Liver (tissue), 3 donors: ENCODE measurements around the gene PHF20.

Experiments
- EGR1 ChIP-seq, 2 donors: IDR thresholded peaks; 2 replicates each; pipeline ENCODE4 v1.6.1; 2016 to 2018; ENCODE audit warnings: antibody characterized with exemption in 2 of 2, low read depth in 2 of 2
- FOXA2 ChIP-seq: IDR thresholded peaks from 2 replicates; pipeline ENCODE4 v1.6.1; 2016; ENCODE audit warnings: antibody characterized with exemption
- GABPA ChIP-seq, 2 donors: IDR thresholded peaks in 1 of 2; conservative IDR thresholded peaks in 1 of 2; 2 replicates each; pipeline ENCODE4 v1.6.1; 2016; ENCODE audit warnings: antibody characterized with exemption in 2 of 2, mild to moderate bottlenecking in 1 of 2, moderate library complexity in 1 of 2
- JUND ChIP-seq, 2 donors: IDR thresholded peaks; 2 replicates each; pipeline ENCODE4 v1.6.1; 2016; ENCODE audit warnings: antibody characterized with exemption in 2 of 2
- NR2F2 ChIP-seq: IDR thresholded peaks from 2 replicates; pipeline ENCODE4 v1.6.1; 2016; ENCODE audit warnings: antibody characterized with exemption
- RAD21 ChIP-seq, 2 donors: IDR thresholded peaks; 2 replicates each; pipeline ENCODE4 v1.6.1; 2016; ENCODE audit warnings: antibody characterized with exemption in 2 of 2, mild to moderate bottlenecking in 2 of 2
- RXRA ChIP-seq, 2 donors: IDR thresholded peaks; 2 replicates each; pipeline ENCODE4 v1.6.1; 2017 to 2018; ENCODE audit warnings: antibody characterized with exemption in 2 of 2, mild to moderate bottlenecking in 1 of 2
- SP1 ChIP-seq: IDR thresholded peaks from 2 replicates; pipeline ENCODE4 v1.6.1; 2018; ENCODE audit warnings: antibody characterized with exemption, mild to moderate bottlenecking
- TAF1 ChIP-seq: conservative IDR thresholded peaks from 2 replicates; pipeline ENCODE4 v1.6.1; 2016; ENCODE audit warnings: antibody characterized with exemption, mild to moderate bottlenecking
- TF ChIP-seq, protein P1 (sequence below): fragments of 150-350 bp; IDR thresholded peaks from 2 replicates; pipeline ENCODE4 v1.5.1; 2017; ENCODE audit warnings: improper control_type of control experiment, low read depth, low read length; ENCODE audit not compliant: missing input control
- TF ChIP-seq, protein P2 (sequence below): IDR thresholded peaks from 2 replicates; pipeline ENCODE4 v1.6.1; 2016; ENCODE audit warnings: antibody characterized with exemption
- TF ChIP-seq, protein P3 (sequence below): IDR thresholded peaks from 2 replicates; pipeline ENCODE4 v1.6.1; 2016; ENCODE audit warnings: antibody characterized with exemption, mild to moderate bottlenecking
- TF ChIP-seq, protein P4 (sequence below): IDR thresholded peaks from 2 replicates; pipeline ENCODE4 v1.6.1; 2016; ENCODE audit warnings: antibody characterized with exemption
- TF ChIP-seq, protein P5 (sequence below): IDR thresholded peaks from 2 replicates; pipeline ENCODE4 v1.6.1; 2016; ENCODE audit warnings: antibody characterized with exemption
- donor health status: healthy.
- donor health status: healthy.

DNA sequence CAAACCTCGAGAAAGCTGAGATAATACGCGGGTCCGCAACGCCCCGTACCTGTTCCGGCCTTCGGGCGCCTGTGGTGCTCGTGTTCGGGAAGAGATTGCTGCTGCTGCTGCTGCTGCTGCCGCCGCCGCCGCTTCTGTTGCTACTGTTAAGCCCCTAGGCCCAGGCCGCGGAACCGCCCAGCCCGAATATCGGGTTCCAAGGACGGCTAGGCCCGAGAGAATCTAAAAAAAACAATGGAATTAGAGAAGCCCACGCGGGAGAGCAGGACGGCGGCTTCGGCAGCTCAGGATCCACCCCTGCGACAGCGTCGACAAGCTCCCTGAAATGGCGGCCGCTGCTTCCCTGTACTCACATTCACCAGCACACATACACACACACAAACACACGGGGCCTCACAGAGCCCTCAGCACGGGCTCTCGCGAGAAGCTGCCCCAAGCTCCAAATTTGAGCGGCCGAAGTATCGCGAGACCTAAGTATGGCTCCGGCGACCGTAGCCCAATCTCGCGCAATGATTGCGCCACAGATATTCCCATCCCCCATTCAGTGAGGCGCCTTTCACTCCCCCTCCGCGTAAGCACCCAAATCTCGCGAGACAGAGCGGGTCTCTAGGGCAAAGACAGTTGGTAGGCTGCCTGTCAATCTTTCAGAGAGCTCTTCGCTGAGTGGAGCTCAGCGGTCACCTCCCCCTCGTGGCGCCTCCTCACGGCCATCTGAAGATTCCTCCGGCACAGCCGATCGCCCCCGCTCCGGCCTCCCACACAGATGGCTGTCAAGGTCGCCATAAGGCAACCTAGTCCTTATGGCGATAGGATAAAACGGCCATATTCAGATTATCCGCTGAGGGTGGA, 29.7 kb upstream of the PHF20 start, which contains the start of gene RBM39:
- TF ChIP-seq NR2F2 (peak; percentile 32), EGR1 (IDR thresholded peaks at IDR 0.05; ENCODE audit: low read depth in 2 of 2) (peak; percentile 94), SP1 (peak; percentile 88), RAD21 (IDR thresholded peaks at IDR 0.05) (peak; percentile 46 to 58), TAF1 (peak; percentile 95), FOXA2 (no peak), JUND (IDR thresholded peaks at IDR 0.05) (peak; percentile 14 to 52), RXRA (IDR thresholded peaks at IDR 0.05) (peak; percentile 46 to 60), GABPA (IDR thresholded peaks at IDR 0.05 in 1 of 2, conservative IDR thresholded peaks at IDR 0.05 in 1 of 2) (peak in 1 of 2 donors; percentile 50)
- TF ChIP-seq, protein P1, sequence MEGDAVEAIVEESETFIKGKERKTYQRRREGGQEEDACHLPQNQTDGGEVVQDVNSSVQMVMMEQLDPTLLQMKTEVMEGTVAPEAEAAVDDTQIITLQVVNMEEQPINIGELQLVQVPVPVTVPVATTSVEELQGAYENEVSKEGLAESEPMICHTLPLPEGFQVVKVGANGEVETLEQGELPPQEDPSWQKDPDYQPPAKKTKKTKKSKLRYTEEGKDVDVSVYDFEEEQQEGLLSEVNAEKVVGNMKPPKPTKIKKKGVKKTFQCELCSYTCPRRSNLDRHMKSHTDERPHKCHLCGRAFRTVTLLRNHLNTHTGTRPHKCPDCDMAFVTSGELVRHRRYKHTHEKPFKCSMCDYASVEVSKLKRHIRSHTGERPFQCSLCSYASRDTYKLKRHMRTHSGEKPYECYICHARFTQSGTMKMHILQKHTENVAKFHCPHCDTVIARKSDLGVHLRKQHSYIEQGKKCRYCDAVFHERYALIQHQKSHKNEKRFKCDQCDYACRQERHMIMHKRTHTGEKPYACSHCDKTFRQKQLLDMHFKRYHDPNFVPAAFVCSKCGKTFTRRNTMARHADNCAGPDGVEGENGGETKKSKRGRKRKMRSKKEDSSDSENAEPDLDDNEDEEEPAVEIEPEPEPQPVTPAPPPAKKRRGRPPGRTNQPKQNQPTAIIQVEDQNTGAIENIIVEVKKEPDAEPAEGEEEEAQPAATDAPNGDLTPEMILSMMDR, result peak; percentile 29
- TF ChIP-seq, protein P2, sequence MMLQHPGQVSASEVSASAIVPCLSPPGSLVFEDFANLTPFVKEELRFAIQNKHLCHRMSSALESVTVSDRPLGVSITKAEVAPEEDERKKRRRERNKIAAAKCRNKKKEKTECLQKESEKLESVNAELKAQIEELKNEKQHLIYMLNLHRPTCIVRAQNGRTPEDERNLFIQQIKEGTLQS, result peak; percentile 39
- TF ChIP-seq, protein P3, sequence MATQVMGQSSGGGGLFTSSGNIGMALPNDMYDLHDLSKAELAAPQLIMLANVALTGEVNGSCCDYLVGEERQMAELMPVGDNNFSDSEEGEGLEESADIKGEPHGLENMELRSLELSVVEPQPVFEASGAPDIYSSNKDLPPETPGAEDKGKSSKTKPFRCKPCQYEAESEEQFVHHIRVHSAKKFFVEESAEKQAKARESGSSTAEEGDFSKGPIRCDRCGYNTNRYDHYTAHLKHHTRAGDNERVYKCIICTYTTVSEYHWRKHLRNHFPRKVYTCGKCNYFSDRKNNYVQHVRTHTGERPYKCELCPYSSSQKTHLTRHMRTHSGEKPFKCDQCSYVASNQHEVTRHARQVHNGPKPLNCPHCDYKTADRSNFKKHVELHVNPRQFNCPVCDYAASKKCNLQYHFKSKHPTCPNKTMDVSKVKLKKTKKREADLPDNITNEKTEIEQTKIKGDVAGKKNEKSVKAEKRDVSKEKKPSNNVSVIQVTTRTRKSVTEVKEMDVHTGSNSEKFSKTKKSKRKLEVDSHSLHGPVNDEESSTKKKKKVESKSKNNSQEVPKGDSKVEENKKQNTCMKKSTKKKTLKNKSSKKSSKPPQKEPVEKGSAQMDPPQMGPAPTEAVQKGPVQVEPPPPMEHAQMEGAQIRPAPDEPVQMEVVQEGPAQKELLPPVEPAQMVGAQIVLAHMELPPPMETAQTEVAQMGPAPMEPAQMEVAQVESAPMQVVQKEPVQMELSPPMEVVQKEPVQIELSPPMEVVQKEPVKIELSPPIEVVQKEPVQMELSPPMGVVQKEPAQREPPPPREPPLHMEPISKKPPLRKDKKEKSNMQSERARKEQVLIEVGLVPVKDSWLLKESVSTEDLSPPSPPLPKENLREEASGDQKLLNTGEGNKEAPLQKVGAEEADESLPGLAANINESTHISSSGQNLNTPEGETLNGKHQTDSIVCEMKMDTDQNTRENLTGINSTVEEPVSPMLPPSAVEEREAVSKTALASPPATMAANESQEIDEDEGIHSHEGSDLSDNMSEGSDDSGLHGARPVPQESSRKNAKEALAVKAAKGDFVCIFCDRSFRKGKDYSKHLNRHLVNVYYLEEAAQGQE, result peak; percentile 93
- TF ChIP-seq, protein P4, sequence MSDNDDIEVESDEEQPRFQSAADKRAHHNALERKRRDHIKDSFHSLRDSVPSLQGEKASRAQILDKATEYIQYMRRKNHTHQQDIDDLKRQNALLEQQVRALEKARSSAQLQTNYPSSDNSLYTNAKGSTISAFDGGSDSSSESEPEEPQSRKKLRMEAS, result peak; percentile 71
- TF ChIP-seq, protein P5, sequence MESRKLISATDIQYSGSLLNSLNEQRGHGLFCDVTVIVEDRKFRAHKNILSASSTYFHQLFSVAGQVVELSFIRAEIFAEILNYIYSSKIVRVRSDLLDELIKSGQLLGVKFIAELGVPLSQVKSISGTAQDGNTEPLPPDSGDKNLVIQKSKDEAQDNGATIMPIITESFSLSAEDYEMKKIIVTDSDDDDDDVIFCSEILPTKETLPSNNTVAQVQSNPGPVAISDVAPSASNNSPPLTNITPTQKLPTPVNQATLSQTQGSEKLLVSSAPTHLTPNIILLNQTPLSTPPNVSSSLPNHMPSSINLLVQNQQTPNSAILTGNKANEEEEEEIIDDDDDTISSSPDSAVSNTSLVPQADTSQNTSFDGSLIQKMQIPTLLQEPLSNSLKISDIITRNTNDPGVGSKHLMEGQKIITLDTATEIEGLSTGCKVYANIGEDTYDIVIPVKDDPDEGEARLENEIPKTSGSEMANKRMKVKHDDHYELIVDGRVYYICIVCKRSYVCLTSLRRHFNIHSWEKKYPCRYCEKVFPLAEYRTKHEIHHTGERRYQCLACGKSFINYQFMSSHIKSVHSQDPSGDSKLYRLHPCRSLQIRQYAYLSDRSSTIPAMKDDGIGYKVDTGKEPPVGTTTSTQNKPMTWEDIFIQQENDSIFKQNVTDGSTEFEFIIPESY, result peak; percentile 100
